PFSK-1 (cell line): ENCODE results near the gene KLHL40.

Experiments used
- FOXP2 ChIP-seq: optimal IDR thresholded peaks from 2 replicates; pipeline ENCODE3; 2011; ENCODE audit warnings: borderline replicate concordance, control low read depth, inconsistent platforms; ENCODE audit not compliant: insufficient read depth; ENCODE audit errors: extremely low read length, extremely low read depth
- POLR2AphosphoS5 ChIP-seq: IDR thresholded peaks from 2 replicates; pipeline ENCODE4 v1.6.1; 2012; ENCODE audit warnings: low read depth, mild to moderate bottlenecking, control low read depth, low read length, moderate library complexity
- REST ChIP-seq, 2 experiments: IDR thresholded peaks; 2 replicates each; pipeline versions ENCODE4 v1.6.1 to v1.8.0; 2011 to 2012; ENCODE audit warnings: low read depth in 2 of 2, low read length in 2 of 2, control low read depth in 1 of 2, inconsistent platforms in 1 of 2, mild to moderate bottlenecking in 1 of 2, moderate library complexity in 1 of 2; ENCODE audit not compliant: insufficient read depth in 1 of 2
- SIN3A ChIP-seq: IDR thresholded peaks from 2 replicates; pipeline ENCODE4 v1.6.1; 2012; ENCODE audit warnings: mild to moderate bottlenecking, low read length, moderate library complexity, borderline replicate concordance; ENCODE audit not compliant: insufficient read depth
- TAF1 ChIP-seq: IDR thresholded peaks from 2 replicates; pipeline ENCODE4 v1.6.1; 2012; ENCODE audit warnings: low read length, control low read depth, borderline replicate concordance; ENCODE audit not compliant: insufficient read depth

Gene KLHL40

GRCh38 chr3:42736531-42736930 lies 51.2 kb downstream of the KLHL40 start:
- TF ChIP-seq TAF1 (no peak), REST (IDR thresholded peaks at IDR 0.05; ENCODE audit: insufficient read depth in 1 of 2, low read depth in 2 of 2, low read length in 2 of 2) (no peak), FOXP2 (no peak), SIN3A (no peak), POLR2AphosphoS5 (no peak)

GRCh38 chr3:42739401-42740158 lies 54.2 kb downstream of the KLHL40 start:
- TF ChIP-seq SIN3A, result no peak
- TF ChIP-seq FOXP2, result no peak
- TF ChIP-seq TAF1, result no peak
- TF ChIP-seq POLR2AphosphoS5, result no peak
- TF ChIP-seq REST (IDR thresholded peaks at IDR 0.05; ENCODE audit: insufficient read depth in 1 of 2, low read depth in 2 of 2, low read length in 2 of 2), result no peak

DNA sequence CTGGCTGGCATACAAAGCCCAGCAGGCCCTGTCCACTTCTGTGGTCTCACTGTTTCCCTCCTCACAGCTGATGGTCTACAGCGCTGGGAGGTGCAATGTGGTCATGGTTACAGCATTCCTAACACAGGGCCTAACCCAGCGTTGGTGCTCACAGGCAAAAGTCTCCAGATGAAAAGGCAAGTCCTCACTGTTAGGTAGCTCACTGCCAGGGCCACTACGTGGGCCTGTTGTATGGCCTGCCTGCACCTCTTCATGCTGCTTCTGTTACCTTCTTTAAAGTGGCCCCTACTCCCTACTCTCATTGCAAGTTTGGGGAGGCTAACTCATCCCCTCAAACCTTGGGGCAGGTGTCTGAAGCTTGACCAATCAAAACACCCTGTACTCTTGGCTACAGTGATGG lies 56.5 kb downstream of the KLHL40 start:
- no peak for TF ChIP-seq SIN3A
